ENCODE measurements around the gene PPP1R14C. TPM values are rescaled to one million over a fixed set of nuclear protein-coding genes. Genes with fewer than 3 reads are reported as not detected.
"Not testable (repeated sequence)": the region's sequence is repeated elsewhere in the genome, so short reads cannot be mapped to it uniquely, and the experiment has no call there.

Gene PPP1R14C
- total RNA-seq, 2 experiments from 2014 or later = not detected

GRCh38 chr6:150237626-150238025 is 94.8 kb downstream of the PPP1R14C start:
- Mint-ChIP-seq H3K27me3 (ENCODE audit: low read depth) (peaks cover 3% of the 10 kb centered on the region), H3K36me3 (ENCODE audit: low read depth) (peaks cover 5% of the 10 kb centered on the region), H3K27ac (no peak overlapping the region), H3K4me1 (ENCODE audit: low read depth) (peaks cover 9% of the 10 kb centered on the region), H3K4me3 (no peak overlapping the region), H3K9me3 (ENCODE audit: insufficient read depth) (peaks cover 6% of the 10 kb centered on the region)
- POLR2A ChIA-PET = no interaction called here
- DNase-seq (no peak), ATAC-seq (no peak)
- CTCF ChIA-PET = interaction anchor here (1.1 kb wide), 1 partner anchor 14 kb away, joined by 3 read pairs; no protein-coding TSS in a partner anchor

- Mint-ChIP-seq H3K27me3 (ENCODE audit: low read depth) (no peaks in the 10 kb centered on the region), H3K27ac (no peak overlapping the region), H3K36me3 (ENCODE audit: low read depth) (no peaks in the 10 kb centered on the region), H3K9me3 (ENCODE audit: insufficient read depth) (no peaks in the 10 kb centered on the region), H3K4me3 (no peak overlapping the region), H3K4me1 (ENCODE audit: low read depth) (peaks cover 9% of the 10 kb centered on the region)
- ATAC-seq (no peak), DNase-seq (no peak)
- POLR2A ChIA-PET = no interaction called here
- CTCF ChIA-PET = interaction anchor here (1.1 kb wide), 1 partner anchor 14 kb away, joined by 3 read pairs; no protein-coding TSS in a partner anchor
Observed at GRCh38 chr6:150238336-150238741, 95.5 kb downstream of the PPP1R14C start.

- no peaks in the 10 kb centered on the region for H3K9me3 Mint-ChIP-seq (ENCODE audit: insufficient read depth)
- ATAC-seq = no peak
- H3K27me3 Mint-ChIP-seq (ENCODE audit: low read depth) = no peaks in the 10 kb centered on the region
- POLR2A ChIA-PET = no interaction called here
- CTCF ChIA-PET = interaction anchor here (1.1 kb wide), 1 partner anchor 13 kb away, joined by 3 read pairs; no protein-coding TSS in a partner anchor
- DNase-seq = no peak
- no peak overlapping the region for H3K4me3 Mint-ChIP-seq
- peaks cover 9% of the 10 kb centered on the region for H3K4me1 Mint-ChIP-seq (ENCODE audit: low read depth)
- no peak overlapping the region for H3K27ac Mint-ChIP-seq
- no peaks in the 10 kb centered on the region for H3K36me3 Mint-ChIP-seq (ENCODE audit: low read depth)
Observed at GRCh38 chr6:150238846-150239407, 96.1 kb downstream of the PPP1R14C start.

DNA sequence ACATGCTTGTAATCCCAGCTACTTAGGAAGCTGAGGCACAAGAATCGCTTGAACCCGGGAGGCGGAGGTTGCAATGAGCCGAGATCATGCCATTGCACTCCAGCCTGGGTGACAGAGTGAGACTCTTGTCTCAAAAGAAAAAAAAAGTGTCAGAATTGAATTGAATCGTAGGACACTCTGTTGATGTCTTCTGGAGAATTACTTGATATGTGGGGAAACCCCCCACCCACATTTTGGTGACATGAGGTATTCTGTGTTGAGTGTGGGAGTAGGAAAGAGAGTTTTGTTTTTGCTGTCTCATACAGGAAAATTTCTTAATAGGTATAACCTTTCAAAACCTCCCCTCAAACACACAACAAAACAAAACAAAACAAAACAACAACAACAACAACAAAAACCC is 98.9 kb downstream of the PPP1R14C start:
- H3K4me3 Mint-ChIP-seq; H3K27ac Mint-ChIP-seq; H3K36me3 Mint-ChIP-seq (ENCODE audit: low read depth); CTCF ChIA-PET; H3K27me3 Mint-ChIP-seq (ENCODE audit: low read depth); DNase-seq; H3K9me3 Mint-ChIP-seq (ENCODE audit: insufficient read depth); H3K4me1 Mint-ChIP-seq (ENCODE audit: low read depth); ATAC-seq; POLR2A ChIA-PET: not testable (repeated sequence)

DNA sequence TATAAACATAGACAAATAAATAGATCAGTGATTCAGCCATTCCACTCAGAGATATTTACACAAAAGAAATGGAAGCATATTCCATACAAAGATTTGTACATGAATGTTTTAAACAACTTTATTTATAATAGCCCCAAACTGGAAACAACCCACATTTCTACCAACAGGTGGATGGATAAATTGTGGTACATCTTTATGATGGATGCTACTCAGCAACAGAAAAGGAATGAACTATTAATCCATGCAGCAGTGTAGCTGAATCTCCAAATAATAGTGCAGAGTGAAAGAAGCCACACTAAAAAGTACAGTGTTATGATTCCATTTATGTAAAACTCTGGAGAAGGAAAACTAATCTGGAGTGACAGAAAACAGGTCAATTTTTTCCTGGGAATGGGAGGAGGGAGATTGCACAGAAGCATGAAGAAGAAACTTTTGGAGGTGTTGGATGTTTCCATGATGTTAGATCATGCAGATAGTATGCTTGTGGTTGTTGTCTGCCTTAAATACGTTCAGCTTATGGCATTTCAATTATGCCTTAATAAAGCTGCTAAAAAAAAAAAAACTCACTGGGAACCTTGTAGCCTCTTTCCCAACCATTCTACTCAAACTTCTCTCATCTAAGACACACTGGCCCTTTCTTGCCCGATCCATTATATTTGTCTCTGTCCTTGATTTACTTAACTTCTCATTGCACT is 100.9 kb downstream of the PPP1R14C start:
- H3K36me3 Mint-ChIP-seq (ENCODE audit: low read depth) = no peaks in the 10 kb centered on the region
- no peaks in the 10 kb centered on the region for H3K4me1 Mint-ChIP-seq (ENCODE audit: low read depth)
- no peak overlapping the region for H3K4me3 Mint-ChIP-seq
- CTCF ChIA-PET = no interaction called here
- DNase-seq (no peak), ATAC-seq (no peak)
- peaks cover 2% of the 10 kb centered on the region for H3K9me3 Mint-ChIP-seq (ENCODE audit: insufficient read depth)
- no peak overlapping the region for H3K27ac Mint-ChIP-seq
- POLR2A ChIA-PET = no interaction called here
- H3K27me3 Mint-ChIP-seq (ENCODE audit: low read depth) = peaks cover 5% of the 10 kb centered on the region

DNA sequence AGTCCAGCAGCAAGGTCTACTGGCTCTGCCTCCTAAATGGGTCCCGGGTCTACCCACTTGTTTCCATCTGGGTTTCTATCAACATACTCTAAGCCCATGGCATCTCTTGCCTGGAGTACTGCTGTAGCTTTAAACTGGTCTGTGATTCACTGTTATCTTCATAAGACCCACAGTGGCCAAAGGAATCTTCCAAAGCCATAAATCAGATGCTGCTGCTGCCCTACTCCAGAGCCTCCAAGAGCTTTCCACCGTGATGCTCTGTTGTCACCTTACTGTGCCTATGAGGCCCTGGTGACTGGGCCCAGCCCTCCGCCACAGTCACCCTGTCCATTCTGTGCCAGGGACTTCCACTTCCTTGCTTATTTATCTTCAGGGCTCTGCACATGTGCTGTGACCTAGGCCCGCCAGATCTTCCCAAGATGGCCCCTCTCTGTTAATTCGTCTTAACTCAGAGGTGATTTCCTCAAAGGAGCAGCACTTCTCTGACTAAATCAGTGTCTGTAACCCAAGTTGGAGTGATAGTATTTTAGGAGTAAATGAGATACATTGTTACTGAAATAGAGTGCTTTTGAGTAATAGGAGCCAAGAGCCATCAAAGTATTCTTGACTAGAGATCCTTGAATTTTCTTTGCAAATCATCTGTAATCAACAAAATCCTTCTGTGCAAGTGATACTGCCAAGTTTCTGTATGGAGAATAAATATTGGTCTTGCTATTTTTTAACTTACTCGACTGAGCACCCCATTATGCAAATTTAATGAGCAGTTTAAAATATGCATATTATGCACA is 102.5 kb downstream of the PPP1R14C start:
- CTCF ChIA-PET = no interaction called here
- no peak overlapping the region for H3K27ac Mint-ChIP-seq
- H3K9me3 Mint-ChIP-seq (ENCODE audit: insufficient read depth) = peaks cover 4% of the 10 kb centered on the region
- H3K36me3 Mint-ChIP-seq (ENCODE audit: low read depth) = no peaks in the 10 kb centered on the region
- H3K4me1 Mint-ChIP-seq (ENCODE audit: low read depth) = no peaks in the 10 kb centered on the region
- DNase-seq (no peak), ATAC-seq (no peak)
- H3K27me3 Mint-ChIP-seq (ENCODE audit: low read depth) = peaks cover 5% of the 10 kb centered on the region
- no peak overlapping the region for H3K4me3 Mint-ChIP-seq
- POLR2A ChIA-PET = no interaction called here

DNA sequence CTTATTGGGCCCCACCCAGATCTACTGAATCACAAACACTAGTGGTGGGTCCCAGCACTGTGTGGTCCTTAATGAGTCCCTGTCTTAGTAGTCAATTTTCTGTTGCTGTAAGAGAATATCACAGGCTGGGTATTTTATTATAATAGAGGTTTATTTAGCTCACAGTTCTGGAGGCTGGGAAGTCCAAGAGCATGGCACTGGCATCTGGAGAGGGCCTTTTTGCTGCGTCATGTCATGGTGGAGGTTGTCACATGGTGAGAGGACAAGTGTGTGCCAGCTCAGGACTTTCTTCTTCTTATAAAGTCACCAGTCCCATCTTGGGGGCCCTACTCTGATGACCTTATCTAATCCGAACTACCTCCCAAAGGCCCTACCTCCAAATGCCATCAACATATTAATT is 105.0 kb downstream of the PPP1R14C start:
- H3K9me3 Mint-ChIP-seq (ENCODE audit: insufficient read depth) = peaks cover 4% of the 10 kb centered on the region
- ChIA-PET CTCF (no interaction called here), POLR2A (no interaction called here)

DNA sequence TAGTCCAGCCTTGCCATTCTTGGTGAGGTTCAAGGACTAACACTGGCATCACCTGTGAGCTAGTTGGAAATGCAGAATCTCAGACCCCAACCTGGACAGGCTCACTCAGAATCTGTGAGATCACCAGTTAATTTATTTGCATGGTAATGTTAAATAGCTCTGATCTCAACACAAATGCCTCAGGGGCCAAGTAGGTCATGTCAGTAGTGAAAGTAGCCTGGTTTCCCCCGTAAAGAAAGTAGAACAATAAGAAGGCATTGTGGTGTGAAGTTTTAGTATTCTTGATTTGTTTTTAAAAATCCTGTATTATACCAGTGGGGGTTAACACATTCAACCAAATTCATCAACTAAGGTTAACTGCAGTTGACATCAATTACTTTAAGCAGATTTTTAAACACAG is 105.5 kb downstream of the PPP1R14C start:
- Mint-ChIP-seq H3K27ac (no peak overlapping the region), H3K4me1 (ENCODE audit: low read depth) (peaks cover 6% of the 10 kb centered on the region), H3K27me3 (ENCODE audit: low read depth) (peaks cover 5% of the 10 kb centered on the region), H3K4me3 (no peak overlapping the region), H3K9me3 (ENCODE audit: insufficient read depth) (peaks cover 4% of the 10 kb centered on the region), H3K36me3 (ENCODE audit: low read depth) (no peaks in the 10 kb centered on the region)
- CTCF ChIA-PET = no interaction called here
- POLR2A ChIA-PET = no interaction called here
- DNase-seq (no peak), ATAC-seq (no peak)

More for the DNA sequence above, 105.0 kb downstream of the PPP1R14C start:
- ATAC-seq = no peak
- Mint-ChIP-seq H3K36me3 (ENCODE audit: low read depth) (no peaks in the 10 kb centered on the region), H3K4me3 (no peak overlapping the region), H3K4me1 (ENCODE audit: low read depth) (peaks cover 3% of the 10 kb centered on the region), H3K27me3 (ENCODE audit: low read depth) (peaks cover 5% of the 10 kb centered on the region), H3K27ac (no peak overlapping the region)
- DNase-seq = no peak

- Mint-ChIP-seq H3K36me3 (ENCODE audit: low read depth) (no peaks in the 10 kb centered on the region), H3K27me3 (ENCODE audit: low read depth) (peaks cover 5% of the 10 kb centered on the region)
Observed at GRCh38 chr6:150249261-150249660, 106.4 kb downstream of the PPP1R14C start.

GRCh38 chr6:150250826-150251225 is 108.0 kb downstream of the PPP1R14C start:
- CTCF ChIA-PET = no interaction called here
- no peak for ATAC-seq
- H3K4me1 Mint-ChIP-seq (ENCODE audit: low read depth) = peaks cover 9% of the 10 kb centered on the region
- no peak overlapping the region for H3K27ac Mint-ChIP-seq
- POLR2A ChIA-PET = no interaction called here
- H3K4me3 Mint-ChIP-seq = no peak overlapping the region
- H3K27me3 Mint-ChIP-seq (ENCODE audit: low read depth) = no peaks in the 10 kb centered on the region
- peaks cover 4% of the 10 kb centered on the region for H3K9me3 Mint-ChIP-seq (ENCODE audit: insufficient read depth)
- H3K36me3 Mint-ChIP-seq (ENCODE audit: low read depth) = no peaks in the 10 kb centered on the region
- no peak for DNase-seq

More at GRCh38 chr6:150249261-150249660, 106.4 kb downstream of the PPP1R14C start:
- peaks cover 9% of the 10 kb centered on the region for H3K4me1 Mint-ChIP-seq (ENCODE audit: low read depth)
- DNase-seq (no peak), ATAC-seq (no peak)
- CTCF ChIA-PET = no interaction called here
- POLR2A ChIA-PET = no interaction called here
- peaks cover 4% of the 10 kb centered on the region for H3K9me3 Mint-ChIP-seq (ENCODE audit: insufficient read depth)
- H3K4me3 Mint-ChIP-seq = no peak overlapping the region
- no peak overlapping the region for H3K27ac Mint-ChIP-seq

GRCh38 chr6:150251566-150252186 is 108.8 kb downstream of the PPP1R14C start:
- no peak for DNase-seq
- CTCF ChIA-PET = interaction anchor here (1.2 kb wide), 1 partner anchor 13 kb away, joined by 3 read pairs; no protein-coding TSS in a partner anchor
- peaks cover 2% of the 10 kb centered on the region for H3K36me3 Mint-ChIP-seq (ENCODE audit: low read depth)
- no peak overlapping the region for H3K4me3 Mint-ChIP-seq
- H3K27me3 Mint-ChIP-seq (ENCODE audit: low read depth) = peaks cover 3% of the 10 kb centered on the region
- no peak for ATAC-seq
- H3K4me1 Mint-ChIP-seq (ENCODE audit: low read depth) = peaks cover 13% of the 10 kb centered on the region
- H3K9me3 Mint-ChIP-seq (ENCODE audit: insufficient read depth) = peaks cover 4% of the 10 kb centered on the region
- H3K27ac Mint-ChIP-seq = no peak overlapping the region
- POLR2A ChIA-PET = no interaction called here
